SH-SY5Y (cell line): Measurements from ENCODE around the gene ABCA2.

Experiments used
- GATA2 ChIP-seq: IDR thresholded peaks from 2 replicates; pipeline ENCODE4 v1.6.1; 2011; ENCODE audit warnings: mild to moderate bottlenecking, low read depth, low read length
- GATA3 ChIP-seq: IDR thresholded peaks from 2 replicates; pipeline ENCODE4 v1.6.1; 2011; ENCODE audit warnings: low read depth, mild to moderate bottlenecking, low read length, moderate library complexity

Gene ABCA2

DNA sequence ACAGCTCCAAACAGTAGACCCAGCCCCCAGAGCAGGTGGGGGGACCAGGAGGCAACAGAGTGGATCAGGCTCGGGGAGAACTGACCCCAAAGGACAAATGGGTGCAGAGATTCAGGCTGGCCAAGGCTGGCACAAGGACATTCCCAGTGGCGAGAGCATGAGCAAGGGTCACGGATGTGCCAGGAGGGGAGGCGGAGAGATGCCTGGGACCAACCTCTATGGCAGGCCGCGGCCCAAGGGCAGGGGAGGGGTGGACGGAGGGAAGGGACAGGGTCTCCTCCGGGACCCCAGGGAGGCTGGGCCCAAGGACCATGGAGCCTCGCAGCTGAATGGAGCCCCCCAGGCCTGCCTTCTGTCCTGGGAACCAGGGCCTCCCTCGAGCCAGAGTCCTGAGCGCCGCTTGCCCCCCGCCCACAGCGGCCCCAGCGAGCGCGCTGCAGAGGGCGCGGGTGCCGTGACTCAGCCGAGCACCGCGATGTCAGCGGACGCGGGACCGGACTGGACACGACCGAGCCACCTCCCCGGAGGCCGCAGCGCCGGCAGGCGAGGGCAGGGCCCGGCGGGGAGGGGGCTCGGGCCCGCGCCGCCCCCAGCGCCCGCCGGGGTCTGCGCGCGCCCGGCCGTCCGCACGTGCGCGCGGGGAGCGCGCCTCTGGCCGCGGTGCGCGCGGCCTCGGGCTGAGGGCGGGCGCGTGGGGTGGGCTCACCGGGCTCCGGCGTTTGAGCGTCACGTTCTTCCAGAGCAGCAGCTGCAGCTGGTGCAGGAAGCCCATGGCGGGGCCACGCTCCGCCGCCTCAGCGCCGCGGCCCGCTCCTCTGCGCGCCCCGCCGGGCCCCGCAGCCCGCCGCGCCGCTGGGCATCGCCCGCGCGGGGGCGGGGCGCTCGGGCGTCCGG is at the start of gene ABCA2:
Gene ABCA2, minus strand, starts transcription at position 869 of the 894 bp plus-strand sequence. Its CDS starts 97 bp downstream, at position 772.
- TF ChIP-seq GATA2 (no peak), GATA3 (no peak)

GRCh38 chr9:137077010-137077747 is 49.1 kb upstream of the ABCA2 start, which contains the start of gene UAP1L1:
Gene UAP1L1 (plus strand): TSS chr9:137077517. CDS start chr9:137077533, 16 bp downstream.
- TF ChIP-seq GATA3 (no peak), GATA2 (no peak)

DNA sequence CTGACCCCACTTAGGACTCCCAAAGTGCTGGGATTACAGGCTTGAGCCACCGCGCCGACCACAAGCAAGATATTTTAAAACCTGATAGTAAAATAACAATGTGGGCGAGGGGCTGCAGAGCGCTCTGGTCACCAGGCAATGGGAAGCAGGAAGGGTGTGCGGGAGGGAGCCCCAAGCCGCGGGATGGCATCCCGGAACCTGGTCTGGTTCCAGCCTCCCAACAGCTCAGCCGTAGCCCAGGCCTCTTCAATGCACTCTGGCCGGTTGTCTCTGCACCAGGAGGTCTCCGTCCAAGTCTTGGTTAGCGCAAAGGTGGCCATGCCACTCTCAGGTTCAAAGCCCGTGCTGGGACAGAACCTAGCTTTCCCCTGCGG is 48.6 kb upstream of the ABCA2 start:
- TF ChIP-seq GATA2 (no peak), GATA3 (no peak)

GRCh38 chr9:137075275-137075775 is 47.3 kb upstream of the ABCA2 start:
- TF ChIP-seq GATA3 (no peak), GATA2 (no peak)

GRCh38 chr9:137074657-137075274 is 46.7 kb upstream of the ABCA2 start:
- TF ChIP-seq GATA3 (no peak), GATA2 (no peak)

- TF ChIP-seq GATA3: no peak
- no peak for TF ChIP-seq GATA2
These were observed 46.0 kb upstream of the ABCA2 start for GRCh38 chr9:137073992-137074399.

DNA sequence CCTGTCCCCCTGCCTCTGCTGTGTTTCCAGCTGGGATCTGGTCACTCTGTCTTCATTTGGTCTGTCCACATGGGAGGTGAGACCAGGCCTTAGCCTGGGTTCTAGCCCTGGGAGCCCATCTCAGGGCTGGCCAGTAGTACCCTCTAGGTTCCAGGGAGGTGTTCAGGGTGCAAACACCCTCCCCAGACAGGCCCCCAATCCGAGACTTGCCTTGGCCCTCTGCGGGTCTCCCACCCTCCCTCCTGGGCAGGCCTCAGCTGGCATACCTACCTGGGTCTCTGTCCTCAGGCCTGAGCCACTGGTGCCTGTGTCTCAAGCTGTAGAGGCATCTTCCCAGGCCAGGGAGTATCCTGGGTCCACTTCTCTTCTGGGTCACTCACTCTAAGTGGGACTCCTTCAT is 43.2 kb upstream of the ABCA2 start:
- TF ChIP-seq GATA2 (no peak), GATA3 (no peak)

DNA sequence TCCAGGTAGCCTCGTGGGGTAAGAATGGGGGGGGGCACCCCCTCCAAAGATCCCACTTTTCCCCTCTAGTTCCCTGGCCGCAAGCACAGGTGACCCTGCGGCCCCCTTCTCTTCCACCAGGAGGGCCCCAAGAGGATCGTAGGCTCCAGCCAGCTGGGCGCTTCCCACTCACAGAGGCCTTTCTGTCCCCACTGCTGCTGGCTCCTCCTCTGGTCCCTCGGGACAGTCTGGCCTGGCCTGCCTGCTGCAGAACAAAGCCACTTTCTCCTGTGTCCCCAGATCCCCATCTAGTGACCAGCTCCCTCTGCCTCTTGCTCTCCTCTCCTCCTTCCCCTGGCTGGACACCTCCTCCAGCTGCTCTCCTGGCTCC is 42.9 kb upstream of the ABCA2 start:
- TF ChIP-seq GATA3 (no peak), GATA2 (no peak)

- TF ChIP-seq GATA2 (no peak), GATA3 (no peak)
These were observed 42.3 kb upstream of the ABCA2 start, which contains the start of gene SAPCD2 for GRCh38 chr9:137070201-137070905. Gene SAPCD2 (minus strand): TSS chr9:137070557. CDS start chr9:137070460, 97 bp downstream.

GRCh38 chr9:137069508-137070091 is 41.6 kb upstream of the ABCA2 start:
- TF ChIP-seq GATA3: no peak
- TF ChIP-seq GATA2: no peak

DNA sequence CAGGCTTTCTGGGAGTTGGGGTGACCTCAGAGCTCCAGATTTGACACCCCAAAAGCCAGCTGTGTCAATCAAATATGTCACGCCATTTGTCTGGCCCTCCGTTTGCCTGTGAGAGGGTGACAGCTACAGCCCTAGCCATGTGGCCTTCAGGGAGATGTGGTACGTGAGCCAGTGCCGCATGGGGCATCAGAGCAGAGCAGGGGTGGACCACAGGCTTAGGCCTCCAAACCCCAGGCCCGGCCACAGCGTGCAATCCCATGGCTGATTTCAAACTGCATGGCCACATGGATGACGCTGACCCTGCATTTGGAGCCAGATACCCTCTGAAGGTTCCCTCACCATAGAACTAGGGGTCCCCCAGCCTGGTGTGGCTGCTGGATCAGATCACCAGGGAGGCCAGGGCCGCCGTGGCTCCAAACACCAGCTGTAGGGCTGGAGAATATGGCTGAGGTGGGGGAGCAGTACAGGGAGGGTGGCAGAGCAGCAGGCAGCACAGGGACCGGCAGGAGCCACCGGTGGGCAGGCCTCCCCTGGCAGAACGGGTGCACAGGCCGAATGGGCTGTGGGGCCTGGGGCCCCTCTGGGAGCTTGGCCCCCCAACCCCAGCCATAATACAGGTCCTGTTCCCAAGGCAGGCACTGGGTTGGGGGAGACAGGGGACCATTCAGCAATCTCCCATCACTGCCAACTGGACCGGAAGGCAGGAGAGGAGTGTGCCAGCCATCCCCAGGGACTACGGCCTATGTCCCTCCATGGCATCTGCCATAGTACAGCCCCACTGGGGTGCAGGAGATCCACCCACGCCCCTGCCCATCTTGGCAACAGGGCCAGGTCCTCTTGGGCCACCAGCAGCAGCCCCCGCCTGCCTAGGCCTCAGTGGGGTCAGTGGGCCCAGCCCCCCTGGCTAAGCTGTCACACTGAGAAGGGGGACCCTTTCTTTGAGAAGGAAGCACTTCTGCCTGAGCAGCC is 40.8 kb upstream of the ABCA2 start:
- TF ChIP-seq GATA2 (no peak), GATA3 (no peak)
